Thoracic aorta (tissue), 2 donors: ENCODE results near the gene WEE1. TPM values are rescaled to one million over a fixed set of nuclear protein-coding genes. Genes with fewer than 3 reads are reported as not detected.
"Not testable (repeated sequence)": the region's sequence is repeated elsewhere in the genome, so short reads cannot be mapped to it uniquely, and the experiment has no call there.

Experiments
- ATAC-seq: fragments of 150-250 bp; one replicate; pipeline ENCODE4 v1.8.0; 2017; ENCODE audit warnings: low read depth; ENCODE audit not compliant: insufficient number of reproducible peaks, low FRiP score
- DNase-seq: peaks from one replicate; pipeline ENCODE4 v3.0.0-alpha.2; 2020; ENCODE audit warnings: low spot score
- H3K27ac ChIP-seq, 2 donors: fragments of 200-600 bp; sonication (generic); 1 replicate in 1 of 2; 2 replicates in 1 of 2; pipeline ENCODE4 v1.5.1; 2016; ENCODE audit warnings: mild to moderate bottlenecking in 2 of 2, moderate library complexity in 2 of 2
- H3K27me3 ChIP-seq: fragments of 200-600 bp; sonication (generic); replicated peaks from 2 replicates; pipeline ENCODE4 v1.6.0; 2016; ENCODE audit warnings: mild to moderate bottlenecking; ENCODE audit not compliant: insufficient read depth
- H3K36me3 ChIP-seq: fragments of 200-600 bp; sonication (generic); one replicate; pipeline ENCODE4 v1.5.1; 2016
- H3K4me1 ChIP-seq, 2 donors: fragments of 200-600 bp; sonication (generic); 1 replicate in 1 of 2; 2 replicates in 1 of 2; pipeline versions ENCODE4 v1.5.1 to v1.6.0; 2016; ENCODE audit warnings: low read depth in 2 of 2, mild to moderate bottlenecking in 1 of 2; ENCODE audit not compliant: control insufficient read depth in 1 of 2
- H3K4me3 ChIP-seq: fragments of 200-600 bp; sonication (generic); 2 replicates; pipeline ENCODE4 v1.5.1; 2016; ENCODE audit warnings: mild to moderate bottlenecking
- H3K9me3 ChIP-seq: fragments of 200-600 bp; sonication (generic); 2 replicates; pipeline ENCODE4 v1.5.1; 2016
- total RNA-seq, 2 donors: library from RNA; depleted of rRNA; stranded (reverse); fragments of >200 nt; gene quantifications; one replicate each; pipeline versions ENCODE4 v1.1.0 to v1.2.3, GENCODE V29; 2016
- TF ChIP-seq, protein P1 (sequence below): fragments of 200-600 bp; sonication (generic); IDR thresholded peaks from one replicate; pipeline ENCODE4 v1.5.1; 2019; ENCODE audit warnings: antibody characterized with exemption

The WEE1 gene
- total RNA-seq, 2 donors from 2014 or later: 36.9 to 44.3 TPM

DNA sequence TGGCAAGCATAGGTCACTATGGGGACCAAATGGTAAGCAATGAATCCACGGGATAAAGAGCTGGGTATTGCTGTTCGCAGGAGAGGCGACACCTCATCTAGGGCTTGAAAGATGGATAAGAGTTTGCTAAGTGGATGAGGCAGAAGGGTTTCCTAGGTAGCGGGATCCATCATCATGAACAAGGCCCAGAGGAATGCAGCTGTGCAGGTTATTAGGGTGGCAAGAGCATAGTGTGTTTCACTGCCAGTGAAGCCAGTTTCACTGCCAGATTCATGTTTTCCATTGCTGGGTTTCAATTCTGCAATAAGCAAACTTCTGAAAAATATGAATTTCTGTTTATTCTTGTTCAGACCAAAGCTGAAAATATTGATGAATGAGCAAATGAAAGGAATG is 27.2 kb downstream of the WEE1 start:
- no peaks in the 10 kb centered on the region for H3K36me3 ChIP-seq
- ATAC-seq: no peak
- no peak overlapping the region for H3K27ac ChIP-seq
- no peaks in the 10 kb centered on the region for H3K9me3 ChIP-seq
- no peaks in the 10 kb centered on the region for H3K27me3 ChIP-seq
- no peak overlapping the region for H3K4me3 ChIP-seq
- DNase-seq: no peak
- H3K4me1 ChIP-seq: no peaks in the 10 kb centered on the region
- TF ChIP-seq, protein P1, sequence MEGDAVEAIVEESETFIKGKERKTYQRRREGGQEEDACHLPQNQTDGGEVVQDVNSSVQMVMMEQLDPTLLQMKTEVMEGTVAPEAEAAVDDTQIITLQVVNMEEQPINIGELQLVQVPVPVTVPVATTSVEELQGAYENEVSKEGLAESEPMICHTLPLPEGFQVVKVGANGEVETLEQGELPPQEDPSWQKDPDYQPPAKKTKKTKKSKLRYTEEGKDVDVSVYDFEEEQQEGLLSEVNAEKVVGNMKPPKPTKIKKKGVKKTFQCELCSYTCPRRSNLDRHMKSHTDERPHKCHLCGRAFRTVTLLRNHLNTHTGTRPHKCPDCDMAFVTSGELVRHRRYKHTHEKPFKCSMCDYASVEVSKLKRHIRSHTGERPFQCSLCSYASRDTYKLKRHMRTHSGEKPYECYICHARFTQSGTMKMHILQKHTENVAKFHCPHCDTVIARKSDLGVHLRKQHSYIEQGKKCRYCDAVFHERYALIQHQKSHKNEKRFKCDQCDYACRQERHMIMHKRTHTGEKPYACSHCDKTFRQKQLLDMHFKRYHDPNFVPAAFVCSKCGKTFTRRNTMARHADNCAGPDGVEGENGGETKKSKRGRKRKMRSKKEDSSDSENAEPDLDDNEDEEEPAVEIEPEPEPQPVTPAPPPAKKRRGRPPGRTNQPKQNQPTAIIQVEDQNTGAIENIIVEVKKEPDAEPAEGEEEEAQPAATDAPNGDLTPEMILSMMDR: no peak

DNA sequence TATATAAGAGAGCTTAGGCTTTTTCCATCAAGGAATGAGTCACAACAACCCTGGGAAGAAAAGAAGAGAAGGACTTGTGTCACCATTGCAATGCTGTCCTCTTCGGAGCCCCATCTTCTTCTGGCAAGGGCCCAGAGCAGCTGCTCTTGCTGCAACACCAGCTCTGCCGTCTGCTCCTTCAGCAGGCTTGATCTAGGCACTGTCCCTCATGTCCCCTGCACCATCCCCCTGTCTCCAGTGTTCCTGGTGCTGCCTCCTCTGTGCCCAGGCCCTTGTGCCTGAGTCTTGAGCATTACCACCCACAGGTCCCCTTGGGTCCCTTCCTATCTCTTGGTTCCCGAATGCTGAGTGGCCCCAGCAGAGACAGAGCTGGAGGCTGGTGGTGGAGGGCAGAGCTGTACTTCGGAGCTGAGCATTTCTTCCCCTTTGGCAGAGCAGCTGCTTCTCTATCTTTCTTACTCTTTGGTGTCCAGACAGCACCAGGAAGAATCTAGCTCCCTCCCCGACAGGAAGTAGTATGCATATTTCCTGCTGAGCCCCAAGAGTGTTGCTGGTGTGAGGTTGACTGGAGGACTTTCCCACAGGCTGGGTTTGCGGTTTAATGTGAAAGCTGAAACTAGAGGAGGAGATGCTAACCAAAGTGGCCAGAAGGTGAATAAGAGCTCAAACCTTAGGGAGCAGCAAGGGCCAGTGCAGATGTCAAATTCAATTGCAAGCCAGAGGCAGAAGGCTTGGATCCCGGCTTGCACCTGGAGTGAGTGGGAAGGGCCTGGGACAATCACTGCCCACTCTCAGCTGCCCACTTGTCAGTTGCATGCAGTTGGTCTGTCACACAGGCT is 27.8 kb downstream of the WEE1 start:
- no peak overlapping the region for H3K4me3 ChIP-seq
- no peaks in the 10 kb centered on the region for H3K4me1 ChIP-seq
- no peaks in the 10 kb centered on the region for H3K36me3 ChIP-seq
- TF ChIP-seq, protein P1: no peak
- no peak for ATAC-seq
- no peak for DNase-seq
- H3K9me3 ChIP-seq: no peaks in the 10 kb centered on the region
- H3K27ac ChIP-seq: no peak overlapping the region
- no peaks in the 10 kb centered on the region for H3K27me3 ChIP-seq

DNA sequence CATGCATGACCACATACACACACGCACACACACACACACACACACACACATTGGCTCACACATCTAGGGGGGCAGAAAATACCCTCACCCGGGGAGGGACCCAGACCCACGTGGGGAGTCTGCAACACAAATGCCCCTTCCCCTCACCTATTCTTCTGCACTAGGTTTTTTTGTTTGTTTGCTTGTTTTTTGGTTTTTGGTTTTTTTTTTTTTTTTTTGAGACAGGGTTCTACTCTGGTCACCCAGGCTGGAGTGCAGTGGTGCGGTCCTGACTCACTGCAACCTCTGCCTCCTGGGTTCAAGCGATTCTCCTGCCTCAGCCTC is 28.4 kb downstream of the WEE1 start:
- Histone ChIP-seq H3K4me1 (no peaks in the 10 kb centered on the region), H3K27me3 (no peaks in the 10 kb centered on the region), H3K27ac (no peak overlapping the region), H3K36me3 (no peaks in the 10 kb centered on the region), H3K9me3 (no peaks in the 10 kb centered on the region), H3K4me3 (no peak overlapping the region)
- DNase-seq (no peak), ATAC-seq (no peak)
- TF ChIP-seq, protein P1: no peak

DNA sequence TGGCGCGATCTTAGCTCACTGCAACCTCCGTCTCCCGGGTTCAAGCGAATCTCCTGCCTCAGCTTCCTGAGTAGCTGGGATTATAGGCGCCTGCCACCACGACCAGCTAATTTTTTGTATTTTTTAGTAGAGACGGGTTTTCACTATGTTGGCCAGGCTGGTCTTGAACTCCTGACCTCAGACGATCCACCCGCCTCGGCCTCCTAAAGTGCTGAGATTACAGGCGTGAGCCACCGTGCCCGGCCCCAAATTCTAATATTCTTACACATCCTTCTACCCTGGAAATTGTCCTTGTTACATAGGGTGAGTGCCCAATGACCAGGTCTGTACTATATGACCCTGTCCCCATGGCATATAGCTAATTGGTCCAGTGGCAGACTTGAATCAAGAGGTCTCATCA is 29.7 kb downstream of the WEE1 start:
- not testable (repeated sequence) for DNase-seq, H3K4me3 ChIP-seq, ATAC-seq, H3K27ac ChIP-seq, H3K27me3 ChIP-seq, H3K4me1 ChIP-seq, H3K36me3 ChIP-seq, H3K9me3 ChIP-seq

DNA sequence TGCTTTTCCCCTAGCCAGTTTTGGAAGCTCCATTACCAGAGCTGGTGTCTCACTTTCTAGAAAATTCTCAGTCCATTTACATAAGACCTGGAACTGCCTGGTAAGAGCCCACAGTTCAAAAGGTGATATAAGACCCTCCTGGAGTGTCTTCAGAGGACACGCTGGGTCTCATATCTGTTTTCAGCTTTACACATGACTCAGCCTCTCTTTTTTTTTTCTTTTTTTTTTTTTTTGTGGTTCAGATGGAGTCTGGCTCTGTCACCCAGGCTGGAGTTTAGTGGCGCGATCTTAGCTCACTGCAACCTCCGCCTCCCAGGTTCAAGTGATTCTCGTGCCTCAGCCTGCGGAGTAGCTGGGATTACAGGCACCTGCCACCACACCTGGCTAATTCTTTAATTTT is 30.7 kb downstream of the WEE1 start:
- TF ChIP-seq, protein P1: no peak
- no peaks in the 10 kb centered on the region for H3K27me3 ChIP-seq
- DNase-seq (no peak), ATAC-seq (no peak)
- no peak overlapping the region for H3K4me3 ChIP-seq
- no peaks in the 10 kb centered on the region for H3K36me3 ChIP-seq
- H3K27ac ChIP-seq: no peak overlapping the region
- no peaks in the 10 kb centered on the region for H3K4me1 ChIP-seq
- H3K9me3 ChIP-seq: no peaks in the 10 kb centered on the region

DNA sequence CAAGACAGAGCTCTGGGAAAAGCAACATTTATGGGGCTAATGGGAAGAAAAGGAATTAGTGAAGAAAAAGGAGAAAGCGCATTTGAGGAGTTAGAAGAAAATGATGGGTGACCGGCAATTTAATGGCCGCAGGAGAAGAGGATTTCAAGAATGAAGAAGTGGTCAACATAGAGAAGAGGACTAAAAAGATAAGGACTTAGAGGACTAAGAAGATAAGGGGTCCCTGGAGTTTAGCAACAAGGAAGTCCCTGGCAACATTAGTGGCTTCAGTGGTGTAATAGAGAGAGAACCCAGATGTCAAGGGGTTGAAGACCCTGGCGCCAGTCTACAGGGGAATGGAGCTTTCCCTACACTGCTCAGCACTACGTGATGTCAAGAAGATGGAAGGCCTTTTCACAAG is 32.3 kb downstream of the WEE1 start:
- TF ChIP-seq, protein P1: no peak
- Histone ChIP-seq H3K36me3 (no peaks in the 10 kb centered on the region), H3K4me3 (no peak overlapping the region), H3K27me3 (no peaks in the 10 kb centered on the region), H3K4me1 (no peaks in the 10 kb centered on the region), H3K9me3 (no peaks in the 10 kb centered on the region), H3K27ac (no peak overlapping the region)
- DNase-seq (no peak), ATAC-seq (no peak)
